ENCODE measurements around the gene TCP11L2.

Gene TCP11L2

DNA sequence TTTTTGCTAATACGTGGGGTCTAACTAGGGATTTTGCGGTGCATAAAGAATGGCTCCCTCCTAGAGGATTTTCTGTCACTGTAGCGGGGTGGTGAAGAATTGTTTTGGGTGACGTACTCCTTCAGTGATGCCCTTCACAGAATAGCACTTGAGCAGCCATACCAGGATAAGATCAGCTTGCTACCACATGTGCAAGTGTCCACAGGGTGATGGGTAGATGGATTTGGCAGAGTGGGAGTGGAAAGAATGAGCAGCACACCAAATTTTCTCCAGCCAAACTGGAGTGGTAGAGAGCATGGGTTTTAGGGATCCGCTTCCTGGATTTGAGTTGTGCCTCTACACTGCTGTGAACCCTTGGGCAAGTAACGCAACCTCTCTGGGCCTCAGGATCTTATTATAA lies 2.3 kb downstream of the TCP11L2 start:
- Histone ChIP-seq H3K36me3 (ENCODE audit: low read depth) (no peaks in the 10 kb centered on the region), H3K4me1 (ENCODE audit: insufficient read depth, poor library complexity, severe bottlenecking) (peaks cover 9% of the 10 kb centered on the region), H3K27ac (ENCODE audit: poor library complexity, severe bottlenecking) (no peak overlapping the region), H3K27me3 (ENCODE audit: insufficient read depth, poor library complexity, severe bottlenecking) (no peaks in the 10 kb centered on the region), H3K4me3 (ENCODE audit: severe bottlenecking) (no peak overlapping the region), H3K9me3 (ENCODE audit: severe bottlenecking) (no peaks in the 10 kb centered on the region)
- ATAC-seq (ENCODE audit: low read depth) (no peak), DNase-seq (ENCODE audit: low spot score) (no peak)
- TF ChIP-seq, protein P1, sequence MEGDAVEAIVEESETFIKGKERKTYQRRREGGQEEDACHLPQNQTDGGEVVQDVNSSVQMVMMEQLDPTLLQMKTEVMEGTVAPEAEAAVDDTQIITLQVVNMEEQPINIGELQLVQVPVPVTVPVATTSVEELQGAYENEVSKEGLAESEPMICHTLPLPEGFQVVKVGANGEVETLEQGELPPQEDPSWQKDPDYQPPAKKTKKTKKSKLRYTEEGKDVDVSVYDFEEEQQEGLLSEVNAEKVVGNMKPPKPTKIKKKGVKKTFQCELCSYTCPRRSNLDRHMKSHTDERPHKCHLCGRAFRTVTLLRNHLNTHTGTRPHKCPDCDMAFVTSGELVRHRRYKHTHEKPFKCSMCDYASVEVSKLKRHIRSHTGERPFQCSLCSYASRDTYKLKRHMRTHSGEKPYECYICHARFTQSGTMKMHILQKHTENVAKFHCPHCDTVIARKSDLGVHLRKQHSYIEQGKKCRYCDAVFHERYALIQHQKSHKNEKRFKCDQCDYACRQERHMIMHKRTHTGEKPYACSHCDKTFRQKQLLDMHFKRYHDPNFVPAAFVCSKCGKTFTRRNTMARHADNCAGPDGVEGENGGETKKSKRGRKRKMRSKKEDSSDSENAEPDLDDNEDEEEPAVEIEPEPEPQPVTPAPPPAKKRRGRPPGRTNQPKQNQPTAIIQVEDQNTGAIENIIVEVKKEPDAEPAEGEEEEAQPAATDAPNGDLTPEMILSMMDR (IDR thresholded peaks at IDR 0.05; ENCODE audit: poor library complexity, severe bottlenecking): no peak

DNA sequence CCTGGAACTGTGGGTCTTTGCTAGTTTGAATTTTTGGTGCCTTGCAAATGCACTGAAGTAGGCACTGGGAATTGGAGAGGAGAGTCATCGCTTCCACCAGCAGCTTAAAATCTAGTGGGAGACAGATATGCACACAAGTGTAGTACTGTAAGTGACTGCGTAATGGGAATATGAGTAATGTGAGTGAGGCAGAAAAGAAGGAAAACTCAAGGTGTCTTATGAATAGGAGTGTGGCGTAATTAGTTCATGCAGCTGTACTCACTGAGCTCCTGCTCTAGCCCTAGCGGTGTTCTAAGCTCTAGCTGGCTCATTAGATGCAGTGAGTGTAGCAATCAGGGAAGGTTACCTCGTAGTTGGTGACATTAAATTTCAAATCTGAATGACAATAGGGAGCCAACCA lies 2.8 kb downstream of the TCP11L2 start:
- Histone ChIP-seq H3K36me3 (ENCODE audit: low read depth) (no peaks in the 10 kb centered on the region), H3K4me3 (ENCODE audit: severe bottlenecking) (no peak overlapping the region), H3K27ac (ENCODE audit: poor library complexity, severe bottlenecking) (no peak overlapping the region), H3K4me1 (ENCODE audit: insufficient read depth, poor library complexity, severe bottlenecking) (peaks cover 9% of the 10 kb centered on the region), H3K9me3 (ENCODE audit: severe bottlenecking) (no peaks in the 10 kb centered on the region), H3K27me3 (ENCODE audit: insufficient read depth, poor library complexity, severe bottlenecking) (no peaks in the 10 kb centered on the region)
- DNase-seq (ENCODE audit: low spot score) (no peak), ATAC-seq (ENCODE audit: low read depth) (no peak)
- TF ChIP-seq, protein P1 (IDR thresholded peaks at IDR 0.05; ENCODE audit: poor library complexity, severe bottlenecking): no peak

DNA sequence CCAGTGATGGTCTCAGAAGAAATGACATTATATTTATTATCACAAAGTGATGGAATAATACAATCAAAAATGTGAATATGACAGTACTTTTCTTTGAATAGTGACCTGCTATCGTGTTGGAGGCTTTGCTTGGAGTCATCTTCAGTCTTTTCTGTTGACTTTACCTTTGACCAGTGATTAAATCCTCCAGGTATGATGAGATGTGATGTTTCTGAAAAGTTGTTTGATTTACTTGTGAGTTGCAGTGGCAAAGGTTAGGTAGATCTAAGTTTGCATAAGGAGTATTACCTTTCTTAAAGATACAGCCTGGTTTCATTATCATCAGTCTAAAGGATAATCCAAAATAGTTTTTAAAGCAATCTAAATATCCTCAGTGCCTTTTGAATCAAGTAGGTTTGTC lies 4.6 kb downstream of the TCP11L2 start:
- TF ChIP-seq, protein P1 (IDR thresholded peaks at IDR 0.05; ENCODE audit: poor library complexity, severe bottlenecking): no peak
- Histone ChIP-seq H3K27ac (ENCODE audit: poor library complexity, severe bottlenecking) (no peak overlapping the region), H3K36me3 (ENCODE audit: low read depth) (no peaks in the 10 kb centered on the region), H3K27me3 (ENCODE audit: insufficient read depth, poor library complexity, severe bottlenecking) (no peaks in the 10 kb centered on the region), H3K4me3 (ENCODE audit: severe bottlenecking) (no peak overlapping the region), H3K9me3 (ENCODE audit: severe bottlenecking) (no peaks in the 10 kb centered on the region), H3K4me1 (ENCODE audit: insufficient read depth, poor library complexity, severe bottlenecking) (peaks cover 4% of the 10 kb centered on the region)
- no peak for DNase-seq (ENCODE audit: low spot score)
- no peak for ATAC-seq (ENCODE audit: low read depth)

DNA sequence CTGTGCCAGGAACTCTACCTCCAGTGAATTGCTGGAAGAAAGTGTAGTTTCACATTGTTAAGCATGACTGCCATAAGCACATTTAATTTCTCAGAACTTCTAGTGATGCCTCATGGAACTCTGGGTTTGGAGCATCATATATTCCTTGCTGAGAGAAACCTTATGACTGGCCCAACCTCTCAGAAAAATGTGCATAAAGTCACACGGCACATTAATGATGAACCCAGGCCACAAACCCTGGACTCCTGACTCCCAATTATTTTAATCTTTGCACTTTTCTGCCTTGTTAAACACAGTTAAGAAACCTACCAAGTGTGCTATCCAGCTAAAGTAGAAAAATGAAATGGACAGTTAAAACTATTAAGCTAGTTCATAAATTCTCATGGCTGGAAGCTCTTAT lies 5.6 kb downstream of the TCP11L2 start:
- Histone ChIP-seq H3K4me3 (ENCODE audit: severe bottlenecking) (no peak overlapping the region), H3K4me1 (ENCODE audit: insufficient read depth, poor library complexity, severe bottlenecking) (peaks cover 4% of the 10 kb centered on the region), H3K27me3 (ENCODE audit: insufficient read depth, poor library complexity, severe bottlenecking) (no peaks in the 10 kb centered on the region), H3K27ac (ENCODE audit: poor library complexity, severe bottlenecking) (no peak overlapping the region), H3K9me3 (ENCODE audit: severe bottlenecking) (no peaks in the 10 kb centered on the region), H3K36me3 (ENCODE audit: low read depth) (no peaks in the 10 kb centered on the region)
- DNase-seq (ENCODE audit: low spot score) (no peak), ATAC-seq (ENCODE audit: low read depth) (no peak)
- TF ChIP-seq, protein P1 (IDR thresholded peaks at IDR 0.05; ENCODE audit: poor library complexity, severe bottlenecking): no peak

DNA sequence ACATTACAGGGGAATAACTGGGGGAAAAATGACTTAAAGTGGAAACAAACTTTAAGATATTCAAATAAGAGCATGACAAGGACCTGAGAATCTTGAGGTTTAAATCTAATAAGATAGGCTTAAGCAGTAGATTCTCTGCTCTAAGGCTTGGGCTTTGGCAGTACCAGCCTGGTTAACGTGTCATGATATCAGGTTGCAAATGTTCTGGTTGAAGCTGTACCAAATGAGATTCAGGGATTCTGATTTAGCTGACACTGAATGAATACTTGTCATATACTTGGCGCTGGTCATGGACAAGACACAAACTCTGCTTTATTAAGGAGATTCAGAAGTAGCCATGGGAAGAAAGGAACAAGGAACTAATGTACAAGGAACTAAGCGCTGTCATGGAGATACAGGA lies 6.1 kb downstream of the TCP11L2 start:
- TF ChIP-seq, protein P1 (IDR thresholded peaks at IDR 0.05; ENCODE audit: poor library complexity, severe bottlenecking): no peak
- Histone ChIP-seq H3K27ac (ENCODE audit: poor library complexity, severe bottlenecking) (no peak overlapping the region), H3K27me3 (ENCODE audit: insufficient read depth, poor library complexity, severe bottlenecking) (no peaks in the 10 kb centered on the region), H3K4me3 (ENCODE audit: severe bottlenecking) (no peak overlapping the region), H3K36me3 (ENCODE audit: low read depth) (no peaks in the 10 kb centered on the region), H3K4me1 (ENCODE audit: insufficient read depth, poor library complexity, severe bottlenecking) (peaks cover 4% of the 10 kb centered on the region), H3K9me3 (ENCODE audit: severe bottlenecking) (no peaks in the 10 kb centered on the region)
- DNase-seq (ENCODE audit: low spot score) (no peak), ATAC-seq (ENCODE audit: low read depth) (no peak)
